22Rv1 (cell line): ENCODE measurements around the gene AMOT.
A peak's percentile ranks its signal among the peaks of the same experiment; 100 is the strongest.

Source experiments
- H3K27ac ChIP-seq: fragments of 450-650 bp; 2 replicates; pipeline ENCODE4 v1.5.1; 2017
- ZFX ChIP-seq: fragments of 450-650 bp; IDR thresholded peaks from 2 replicates; pipeline ENCODE4 v1.6.1; 2017; ENCODE audit warnings: antibody characterized with exemption, borderline replicate concordance
- TF ChIP-seq, protein P1 (sequence below): fragments of 450-650 bp; IDR thresholded peaks from 2 replicates; pipeline ENCODE4 v1.5.1; 2017; ENCODE audit warnings: mild to moderate bottlenecking

The AMOT gene

DNA sequence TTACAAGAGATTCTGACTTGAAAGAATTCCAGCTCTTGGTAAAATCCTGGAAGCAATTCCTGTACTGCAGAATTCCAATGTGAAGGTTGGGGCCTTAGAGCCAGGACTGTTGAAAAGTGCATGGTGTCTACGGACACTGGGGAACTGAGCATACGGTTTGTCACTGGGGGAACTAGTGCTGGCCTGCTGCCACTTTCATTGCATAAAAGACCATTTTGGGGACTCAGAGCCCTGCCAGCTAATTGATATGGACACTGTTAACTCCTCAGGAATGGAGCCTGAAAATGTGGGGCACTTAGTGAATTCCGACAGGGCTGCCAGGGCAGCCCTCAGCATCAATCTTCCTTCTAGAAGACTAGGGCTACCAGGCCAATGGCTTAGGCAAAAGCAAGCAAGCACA, 55.9 kb downstream of the AMOT start:
- H3K27ac ChIP-seq, result peak overlapping the region; percentile 48
- TF ChIP-seq ZFX, result no peak
- TF ChIP-seq, protein P1, sequence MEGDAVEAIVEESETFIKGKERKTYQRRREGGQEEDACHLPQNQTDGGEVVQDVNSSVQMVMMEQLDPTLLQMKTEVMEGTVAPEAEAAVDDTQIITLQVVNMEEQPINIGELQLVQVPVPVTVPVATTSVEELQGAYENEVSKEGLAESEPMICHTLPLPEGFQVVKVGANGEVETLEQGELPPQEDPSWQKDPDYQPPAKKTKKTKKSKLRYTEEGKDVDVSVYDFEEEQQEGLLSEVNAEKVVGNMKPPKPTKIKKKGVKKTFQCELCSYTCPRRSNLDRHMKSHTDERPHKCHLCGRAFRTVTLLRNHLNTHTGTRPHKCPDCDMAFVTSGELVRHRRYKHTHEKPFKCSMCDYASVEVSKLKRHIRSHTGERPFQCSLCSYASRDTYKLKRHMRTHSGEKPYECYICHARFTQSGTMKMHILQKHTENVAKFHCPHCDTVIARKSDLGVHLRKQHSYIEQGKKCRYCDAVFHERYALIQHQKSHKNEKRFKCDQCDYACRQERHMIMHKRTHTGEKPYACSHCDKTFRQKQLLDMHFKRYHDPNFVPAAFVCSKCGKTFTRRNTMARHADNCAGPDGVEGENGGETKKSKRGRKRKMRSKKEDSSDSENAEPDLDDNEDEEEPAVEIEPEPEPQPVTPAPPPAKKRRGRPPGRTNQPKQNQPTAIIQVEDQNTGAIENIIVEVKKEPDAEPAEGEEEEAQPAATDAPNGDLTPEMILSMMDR, result no peak

DNA sequence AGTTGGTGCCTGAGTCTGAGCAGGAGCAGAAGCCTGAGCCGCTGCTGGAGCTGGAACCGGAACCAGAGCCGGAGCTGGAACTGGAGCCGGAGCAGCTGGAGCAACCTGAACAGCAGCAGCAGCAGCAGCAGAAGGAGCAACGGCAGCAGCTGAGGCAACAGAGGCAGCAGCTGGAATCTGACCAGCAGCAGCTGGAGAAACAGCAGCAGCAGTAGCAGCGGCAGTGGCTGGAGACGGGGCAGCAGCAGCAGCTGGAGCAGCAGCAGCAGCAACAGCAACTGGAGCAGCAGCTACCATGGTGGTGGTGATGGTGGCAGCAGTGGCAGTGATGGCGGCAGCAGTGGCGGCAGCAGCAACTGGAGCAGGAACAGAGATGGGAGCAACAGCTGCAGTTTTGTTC, 61.5 kb downstream of the AMOT start:
- no peak overlapping the region for H3K27ac ChIP-seq
- TF ChIP-seq ZFX, result no peak
- TF ChIP-seq, protein P1, result no peak

DNA sequence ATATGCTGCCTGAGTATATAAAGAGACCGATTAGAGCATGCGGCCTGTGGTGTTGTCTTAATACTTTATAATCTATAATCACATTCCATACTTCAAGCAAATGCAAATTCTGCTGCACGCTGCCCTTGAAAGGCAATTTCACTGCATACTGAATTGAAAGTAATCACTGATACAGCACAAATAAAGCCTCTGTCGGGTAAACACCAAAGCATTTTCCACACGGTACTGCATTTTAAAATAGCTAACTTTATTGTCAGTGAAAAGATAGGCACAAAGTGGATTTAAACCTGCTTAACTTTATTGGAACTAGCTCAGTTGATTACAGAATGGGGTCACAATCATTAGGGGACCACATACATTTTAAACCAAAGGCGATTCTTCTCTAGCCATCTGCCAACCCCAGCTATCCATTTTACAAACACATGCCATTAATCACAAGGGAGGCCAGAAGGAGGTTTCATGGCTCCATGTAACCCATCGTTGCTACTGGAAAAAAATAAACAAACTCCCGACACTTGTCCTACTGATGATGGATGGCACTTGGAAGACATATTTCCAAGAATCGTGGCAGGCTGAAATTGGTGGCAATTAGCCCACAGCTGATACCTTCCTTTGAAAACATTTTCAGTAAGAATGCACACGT, 65.9 kb downstream of the AMOT start:
- TF ChIP-seq, protein P1, result no peak
- TF ChIP-seq ZFX, result no peak
- H3K27ac ChIP-seq, result no peak overlapping the region

DNA sequence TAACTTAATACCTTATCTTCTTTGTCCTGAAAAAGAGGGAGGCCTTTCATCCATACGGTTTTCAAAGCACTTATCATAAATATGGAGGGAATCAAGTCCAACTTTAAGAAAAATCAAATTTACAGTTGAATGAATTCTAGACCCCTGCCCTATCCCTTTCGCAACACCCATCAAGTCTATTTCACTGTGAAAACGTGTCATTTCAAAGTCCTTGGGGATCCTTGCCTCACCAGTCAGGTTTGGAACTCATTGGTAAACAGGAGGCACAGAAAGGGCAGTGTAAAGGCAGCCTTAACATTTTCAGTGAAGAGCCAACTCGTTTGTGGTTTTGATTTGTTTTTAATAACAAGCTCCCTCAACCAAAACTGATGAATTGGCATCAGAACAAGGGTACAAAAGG, 66.5 kb downstream of the AMOT start:
- TF ChIP-seq, protein P1, result no peak
- no peak for TF ChIP-seq ZFX
- no peak overlapping the region for H3K27ac ChIP-seq

DNA sequence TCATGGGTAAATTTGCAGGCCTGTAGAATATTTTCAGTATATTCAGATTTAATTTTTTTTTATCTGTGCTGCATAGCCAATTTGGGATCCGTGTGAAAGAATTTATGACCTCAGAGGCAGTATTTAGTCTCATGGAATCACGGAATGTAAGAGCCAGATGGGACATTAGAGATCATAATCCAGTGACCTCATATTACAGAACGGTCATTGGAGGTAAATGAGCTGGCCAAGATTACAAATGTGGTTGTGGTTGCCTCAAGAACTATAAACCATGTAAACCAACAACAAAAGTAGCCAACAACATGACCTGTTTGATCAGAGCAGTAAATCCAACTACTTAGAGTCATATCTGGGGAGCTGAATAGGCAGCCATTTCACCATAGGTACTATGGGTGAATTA, 71.6 kb downstream of the AMOT start:
- TF ChIP-seq, protein P1, result no peak
- no peak for TF ChIP-seq ZFX

DNA sequence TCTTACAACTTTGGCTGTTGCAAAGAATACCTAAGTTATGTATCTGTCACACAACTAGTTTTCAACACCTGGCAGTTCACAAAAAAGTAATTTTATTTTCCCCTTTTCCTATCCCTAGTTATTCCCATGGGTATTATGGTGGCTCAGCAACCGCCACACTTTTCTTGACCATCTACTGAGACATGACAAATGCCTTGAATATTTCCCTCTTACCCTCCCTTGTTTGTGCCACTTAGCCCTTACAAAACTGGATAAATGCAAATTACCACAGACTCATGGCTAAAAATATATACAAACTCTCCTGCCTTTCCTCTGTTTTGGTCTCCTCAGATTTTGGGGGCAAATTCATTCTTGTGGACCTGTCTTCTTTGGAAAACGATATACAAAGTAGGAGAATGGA, 72.1 kb downstream of the AMOT start:
- TF ChIP-seq, protein P1, result no peak
- no peak for TF ChIP-seq ZFX
- no peak overlapping the region for H3K27ac ChIP-seq

More for the DNA sequence above, 71.6 kb downstream of the AMOT start:
- H3K27ac ChIP-seq, result no peak overlapping the region

DNA sequence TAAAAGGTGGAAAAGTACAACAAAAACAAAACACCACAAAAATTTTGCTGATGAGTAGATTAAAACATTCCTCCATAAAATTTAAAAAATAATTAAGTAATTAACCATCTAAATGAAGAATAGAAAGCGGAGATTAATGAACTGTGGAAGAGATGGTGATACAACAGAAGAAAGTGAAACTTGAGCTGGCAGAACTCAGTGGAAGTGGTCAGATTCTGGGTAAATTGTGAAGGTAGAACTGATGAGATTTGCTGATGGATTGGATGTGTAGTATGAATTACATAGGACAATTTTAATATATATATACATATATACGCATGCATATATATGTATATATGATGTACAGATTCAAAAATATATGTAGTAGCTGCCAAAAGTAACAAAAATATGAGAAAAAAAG, 73.9 kb downstream of the AMOT start:
- TF ChIP-seq, protein P1, result no peak
- no peak for TF ChIP-seq ZFX
- no peak overlapping the region for H3K27ac ChIP-seq
